ENCODE measurements around the gene NKX2-1. TPM values are rescaled to one million over a fixed set of nuclear protein-coding genes. Genes with fewer than 3 reads are reported as not detected.

Gene NKX2-1
- total and polyA plus RNA-seq, 10 of the 15 experiments (the other 5 are each of a cell fraction or from before 2014, with no cell fraction given): 0.03 TPM; not detected in 9

- TF ChIP-seq CUX1 (IDR thresholded peaks at IDR 0.05; ENCODE audit: insufficient replicate concordance, low read depth, low read length): no peak
Measured at GRCh38 chr14:36495666-36496065, 24.4 kb downstream of the NKX2-1 start (continued).

GRCh38 chr14:36493761-36494160 is 26.3 kb downstream of the NKX2-1 start:
- TF ChIP-seq SIX5 (IDR thresholded peaks at IDR 0.05; ENCODE audit: low read depth, low read length, severe bottlenecking) (no peak), STAT3 (IDR thresholded peaks at IDR 0.05; ENCODE audit: low read depth, low read length) (no peak), SREBF2 (IDR thresholded peaks at IDR 0.05; ENCODE audit: low read length) (no peak), DPF2 (IDR thresholded peaks at IDR 0.05) (no peak), RBBP5 (conservative IDR thresholded peaks at IDR 0.05) (no peak), ZZZ3 (IDR thresholded peaks at IDR 0.05; ENCODE audit: control insufficient read depth, insufficient read length, low read depth) (no peak), NBN (IDR thresholded peaks at IDR 0.05) (no peak)
- no peak overlapping the region for H3K4me3 ChIP-seq
- in situ Hi-C loops (cut with MboI): no loop called here
- no peak overlapping the region for H3K9ac ChIP-seq (ENCODE audit: control insufficient read depth, insufficient read depth, low read length)
- no peaks in the 10 kb centered on the region for H3K36me3 ChIP-seq (ENCODE audit: control insufficient read depth in 2 of 2, insufficient read depth in 2 of 2, low read length in 1 of 2)
- intact Hi-C loops (cut with micrococcal nuclease; ENCODE audit: unreplicated experiment): no loop called here
- SMC1A ChIA-PET (ENCODE audit: uncharacterized antibody, unreplicated experiment): interaction anchor here (2.4 kb wide), 1 partner anchor 8 kb away, joined by 7 read pairs; no protein-coding TSS in a partner anchor
- DNase-seq (ENCODE audit: low read depth, low spot score) (no peak), ATAC-seq (no peak), FAIRE-seq (no peak)
- no peak overlapping the region for H3K27ac ChIP-seq (ENCODE audit: control insufficient read depth, insufficient read depth)
- H2AFZ ChIP-seq (ENCODE audit: control insufficient read depth, low read depth, low read length): no peak overlapping the region
- H3K4me1 ChIP-seq (ENCODE audit: control insufficient read depth, insufficient read depth, low read length): no peaks in the 10 kb centered on the region
- H3K4me2 ChIP-seq (ENCODE audit: control insufficient read depth, insufficient read depth): no peak overlapping the region
- H3K79me2 ChIP-seq (ENCODE audit: control insufficient read depth, insufficient read depth, low read length): no peaks in the 10 kb centered on the region
- H3K9me3 ChIP-seq (replicated peaks; ENCODE audit: control insufficient read depth, insufficient read depth, low read length): no peaks in the 10 kb centered on the region
- H3K27me3 ChIP-seq (replicated peaks in 1 of 2; ENCODE audit: control insufficient read depth in 2 of 2, insufficient read depth in 2 of 2, low read length in 1 of 2): 0 out of 4 replicates have a peak, but pooled peaks cover 0 to 4% of the 10 kb centered on the region in 2 experiments
- RAD21 ChIA-PET (ENCODE audit: unreplicated experiment): no interaction called here
- BruUV-seq (replicated peaks): no TSS peak
- CTCF ChIA-PET: interaction anchor here (1.3 kb wide), 1 partner anchor 32 kb away, joined by 4 read pairs; no protein-coding TSS in a partner anchor
- POLR2A ChIA-PET: no interaction called here
- 3% methylated on average over 3 of the region's 3 CpGs for WGBS (ENCODE audit: insufficient coverage, insufficient replicate concordance, low lambda C conversion rate, missing lambda C conversion rate)
- H4K20me1 ChIP-seq (ENCODE audit: control insufficient read depth, insufficient read depth): no peaks in the 10 kb centered on the region

Measured in GM12878 (cell line).